Right lobe of liver (tissue), 6 donors: ENCODE results near the gene GALNT17. TPM values are rescaled to one million over a fixed set of nuclear protein-coding genes. Genes with fewer than 3 reads are reported as not detected.

Experiments
- ATAC-seq, 4 donors: fragments of 200-7000 bp; cut with Tn5 transposase; one replicate each; pipeline ENCODE4 v1.9.1; 2020; ENCODE audit warnings: mild to moderate bottlenecking in 4 of 4, moderate library complexity in 4 of 4
- DNase-seq, 3 donors: peaks; one replicate each; pipeline ENCODE4 v3.0.0-alpha.2; 2020
- H3K27ac ChIP-seq, 3 donors: fragments of 200-600 bp; one replicate each; pipeline ENCODE4 v1.8.0; 2022
- H3K27me3 ChIP-seq, 2 donors: fragments of 200-600 bp; one replicate each; pipeline ENCODE4 v1.8.0; 2022
- H3K36me3 ChIP-seq, 4 donors: fragments of 200-600 bp; sonication (generic) in 1 of 4; one replicate each; pipeline versions ENCODE4 v1.5.1 to v1.8.0; 2017 to 2022; ENCODE audit warnings: control low read depth in 1 of 4
- H3K4me1 ChIP-seq, 4 donors: fragments of 200-600 bp; sonication (generic) in 1 of 4; one replicate each; pipeline versions ENCODE4 v1.5.1 to v1.8.0; 2017 to 2022; ENCODE audit warnings: control low read depth in 1 of 4
- H3K4me3 ChIP-seq, 3 donors: fragments of 200-600 bp; one replicate each; pipeline ENCODE4 v1.8.0; 2022
- H3K9me3 ChIP-seq, 4 donors: fragments of 200-600 bp; sonication (generic) in 1 of 4; one replicate each; pipeline versions ENCODE4 v1.5.1 to v1.8.0; 2017 to 2022; ENCODE audit warnings: control low read depth in 1 of 4
- CTCF ChIP-seq, 4 donors: fragments of 200-600 bp in 3 of 4; fragments of 450-650 bp in 1 of 4; IDR thresholded peaks; one replicate each; pipeline versions ENCODE4 v1.5.1 to v1.8.0; 2016 to 2022; ENCODE audit warnings: antibody characterized with exemption in 4 of 4, mild to moderate bottlenecking in 2 of 4
- POLR2A ChIP-seq: fragments of 450-650 bp; IDR thresholded peaks from one replicate; pipeline ENCODE4 v1.6.1; 2017; ENCODE audit warnings: antibody characterized with exemption, mild to moderate bottlenecking
- WGBS: methylation state at CpG from one replicate; pipeline ENCODE4 v1.1.6; 2018; ENCODE audit warnings: low coverage, low lambda C conversion rate; ENCODE audit not compliant: insufficient coverage; ENCODE audit errors: missing lambda C conversion rate; 5-methylcytosine and 5-hydroxymethylcytosine counted together
- intact Hi-C, 2 donors: fragments of 100-400 bp; cut with DNase I; formaldehyde crosslinking; loops; one replicate each; pipeline versions ENCODE4 v1.11.2 to v1.14.1; 2022
- total RNA-seq, 6 experiments: library from RNA; depleted of rRNA in 2 of 6; stranded (reverse); fragments of >200 nt in 2 of 6; fragmentation: NEBNext Ultra II Directional in 3 of 6; extraction: Animal tissue kit (Norgen Biotek cat#: 25700) in 3 of 6; gene quantifications; one replicate each; pipeline versions ENCODE4 v1.1.0 to v1.2.4, GENCODE V29; 2016 to 2023
- donor health status: DM: no; HTN: yes; CAD: no.
- donor health status: DM: no; HTN: no; CAD: no.
- donor health status: DM: no; HTN: no; CAD: no.
- donor health status: DM: no; HTN: yes; CAD: no.
- donor health status: DM: no; HTN: yes; CAD: no.

The GALNT17 gene
- total RNA-seq, 6 experiments from 2014 or later: 0.06 to 0.31 (median 0.10) TPM

DNA sequence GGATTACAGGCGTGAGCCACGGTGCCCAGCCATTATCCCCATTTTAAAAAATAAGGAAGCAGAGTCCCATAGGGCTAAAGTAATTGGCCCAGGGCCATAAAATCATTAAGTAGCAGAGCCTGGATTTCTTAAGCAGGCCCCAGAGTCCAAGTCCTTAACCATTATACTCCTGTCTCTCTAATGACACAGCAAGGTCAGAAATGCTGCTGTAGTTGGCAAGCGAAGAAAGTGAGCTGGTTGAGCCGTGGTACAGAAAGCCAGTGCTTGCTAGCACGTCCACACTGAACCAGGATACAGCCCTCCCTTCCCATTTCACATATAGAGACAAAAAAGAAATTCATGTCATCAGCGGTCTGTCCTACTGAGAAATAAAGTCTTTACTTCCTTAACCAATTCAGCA lies 562.7 kb downstream of the GALNT17 start:
- Histone ChIP-seq H3K4me3 (no peak overlapping the region), H3K36me3 (no peaks in the 10 kb centered on the region), H3K27me3 (no peaks in the 10 kb centered on the region), H3K9me3 (no peaks in the 10 kb centered on the region), H3K27ac (no peak overlapping the region), H3K4me1 (no peaks in the 10 kb centered on the region)
- 67% methylated on average over 5 of the region's 6 CpGs for WGBS
- DNase-seq (no peak), ATAC-seq (no peak)
- TF ChIP-seq POLR2A: no peak
- TF ChIP-seq CTCF (IDR thresholded peaks at IDR 0.05): no peak
- intact Hi-C loops: no loop called here

DNA sequence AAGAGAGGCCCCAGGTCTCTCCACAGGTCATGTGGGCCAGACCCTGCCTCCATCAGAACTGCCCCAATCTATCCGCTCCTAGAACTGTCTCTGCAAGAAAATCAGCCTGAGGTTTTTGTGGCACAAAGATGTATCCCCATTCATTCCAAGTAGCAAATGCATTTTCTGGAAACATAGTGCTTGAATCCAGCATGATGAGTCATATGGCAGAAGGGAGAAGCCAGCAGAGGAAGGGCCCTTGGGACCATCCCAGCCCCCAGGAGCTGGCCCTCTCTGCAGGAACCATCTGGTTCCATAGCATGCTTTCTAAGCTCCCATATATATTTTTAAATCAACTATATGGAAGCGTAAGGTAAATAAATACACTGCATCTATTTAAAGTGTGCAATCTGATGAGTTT lies 563.2 kb downstream of the GALNT17 start:
- ATAC-seq: no peak
- intact Hi-C loops: no loop called here
- H3K27ac ChIP-seq: no peak overlapping the region
- no peaks in the 10 kb centered on the region for H3K36me3 ChIP-seq
- H3K4me1 ChIP-seq: no peaks in the 10 kb centered on the region
- H3K4me3 ChIP-seq: no peak overlapping the region
- DNase-seq: no peak
- TF ChIP-seq POLR2A: no peak
- TF ChIP-seq CTCF (IDR thresholded peaks at IDR 0.05): no peak
- no peaks in the 10 kb centered on the region for H3K9me3 ChIP-seq
- no peaks in the 10 kb centered on the region for H3K27me3 ChIP-seq
- 86% methylated on average over 1 of the region's 2 CpGs for WGBS

DNA sequence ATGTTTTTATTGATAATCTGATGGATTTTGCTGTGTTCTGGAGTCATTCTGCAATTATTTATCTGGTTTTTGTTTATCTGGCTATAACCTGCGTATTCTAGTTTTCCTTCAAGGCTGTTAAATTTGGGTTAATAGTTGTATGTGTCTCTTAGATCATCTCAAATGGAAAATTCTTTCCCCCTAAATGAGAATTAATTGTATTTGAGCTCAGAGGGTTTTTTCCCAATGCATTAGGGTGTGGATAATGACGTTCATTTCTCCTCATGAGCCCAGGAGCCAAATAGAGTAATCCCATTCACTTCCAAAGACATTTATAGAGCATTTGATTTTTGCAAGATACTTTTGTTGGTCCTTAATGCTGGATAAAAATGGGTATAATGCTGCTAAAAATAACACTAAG lies 564.6 kb downstream of the GALNT17 start:
- Histone ChIP-seq H3K27ac (no peak overlapping the region), H3K4me3 (no peak overlapping the region), H3K36me3 (no peaks in the 10 kb centered on the region), H3K9me3 (no peaks in the 10 kb centered on the region), H3K4me1 (no peaks in the 10 kb centered on the region), H3K27me3 (no peaks in the 10 kb centered on the region)
- ATAC-seq: no peak
- 43% methylated on average over 2 of the region's 2 CpGs for WGBS
- intact Hi-C loops: no loop called here
- no peak for TF ChIP-seq CTCF (IDR thresholded peaks at IDR 0.05)
- TF ChIP-seq POLR2A: no peak
- DNase-seq: no peak

DNA sequence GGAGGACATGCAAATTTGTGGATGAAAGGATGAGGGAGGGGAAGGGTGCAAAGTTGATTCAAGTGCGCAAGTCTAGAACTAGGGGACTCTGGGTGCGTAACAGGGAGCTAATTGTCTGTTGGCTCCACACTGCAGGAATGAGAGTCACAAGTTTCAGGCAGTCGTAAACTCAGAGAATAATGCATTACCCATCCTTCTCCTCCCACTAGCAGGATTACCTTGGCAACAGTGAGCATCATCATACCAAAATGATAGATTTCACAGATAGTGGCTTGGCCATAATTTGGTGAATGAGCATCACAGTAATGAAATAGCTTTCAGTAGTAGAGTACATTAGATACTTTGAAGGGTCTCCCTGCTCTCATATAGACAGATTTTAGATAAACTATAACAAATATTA lies 565.5 kb downstream of the GALNT17 start:
- Histone ChIP-seq H3K27ac (no peak overlapping the region), H3K4me3 (no peak overlapping the region), H3K4me1 (no peaks in the 10 kb centered on the region), H3K9me3 (no peaks in the 10 kb centered on the region), H3K27me3 (no peaks in the 10 kb centered on the region), H3K36me3 (no peaks in the 10 kb centered on the region)
- DNase-seq (no peak), ATAC-seq (no peak)
- TF ChIP-seq CTCF (IDR thresholded peaks at IDR 0.05): no peak
- intact Hi-C loops: no loop called here
- 72% methylated on average over 2 of the region's 3 CpGs for WGBS

GRCh38 chr7:71705217-71705616 lies 573.3 kb downstream of the GALNT17 start:
- Histone ChIP-seq H3K4me1 (no peaks in the 10 kb centered on the region), H3K27me3 (no peaks in the 10 kb centered on the region), H3K9me3 (no peaks in the 10 kb centered on the region), H3K4me3 (no peak overlapping the region), H3K27ac (no peak overlapping the region), H3K36me3 (no peaks in the 10 kb centered on the region)
- TF ChIP-seq POLR2A: no peak
- no peak for TF ChIP-seq CTCF (IDR thresholded peaks at IDR 0.05)
- ATAC-seq (no peak), DNase-seq (no peak)
- intact Hi-C loops: no loop called here
- 35% methylated on average over 3 of the region's 3 CpGs for WGBS
